ENCODE results near the gene SLC5A4. TPM values are rescaled to one million over a fixed set of nuclear protein-coding genes. Genes with fewer than 3 reads are reported as not detected.

Gene SLC5A4
- total and polyA plus RNA-seq, 10 of the 15 experiments (the other 5 are each of a cell fraction or from before 2014, with no cell fraction given) = not detected

- CTCF ChIA-PET = interaction anchor here (0.8 to 1.3 kb wide), 2 partner anchors 176 to 225 kb away, joined by 4 to 5 read pairs; no protein-coding TSS in a partner anchor
- POLR2A ChIA-PET = no interaction called here
- no peak overlapping the region for H3K4me3 ChIP-seq
- in situ Hi-C loops (cut with MboI) = no loop called here
- TF ChIP-seq NBN (IDR thresholded peaks at IDR 0.05) (no peak), STAT1 (conservative IDR thresholded peaks at IDR 0.05) (no peak), HCFC1 (IDR thresholded peaks at IDR 0.05; ENCODE audit: low read length) (no peak), CHD2 (IDR thresholded peaks at IDR 0.05; ENCODE audit: borderline replicate concordance, low read depth, low read length) (no peak), MEF2A (IDR thresholded peaks at IDR 0.05; ENCODE audit: insufficient read depth, low read depth, low read length) (no peak), PRDM15 (CRISPR knock-in tag; IDR thresholded peaks at IDR 0.05) (no peak), WRNIP1 (IDR thresholded peaks at IDR 0.05; ENCODE audit: borderline replicate concordance, low read depth, low read length) (no peak), ZBED1 (IDR thresholded peaks at IDR 0.05; ENCODE audit: borderline replicate concordance) (no peak), ZNF622 (IDR thresholded peaks at IDR 0.05) (no peak), ZBTB4 (CRISPR knock-in tag; IDR thresholded peaks at IDR 0.05) (no peak), MTA3 (IDR thresholded peaks at IDR 0.05; ENCODE audit: borderline replicate concordance, low read length) (no peak), KDM1A (IDR thresholded peaks at IDR 0.05; ENCODE audit: borderline replicate concordance) (no peak), RAD51 (IDR thresholded peaks at IDR 0.05) (no peak), SP1 (IDR thresholded peaks at IDR 0.05; ENCODE audit: low read depth, low read length) (no peak), ATF3 (IDR thresholded peaks at IDR 0.05; ENCODE audit: borderline replicate concordance, extremely low read depth, low read depth, low read length) (no peak), LARP7 (IDR thresholded peaks at IDR 0.05) (no peak), NFIC (IDR thresholded peaks at IDR 0.05; ENCODE audit: low read depth, low read length) (no peak)
- DNase-seq (ENCODE audit: low read depth, low spot score) (no peak), FAIRE-seq (no peak), ATAC-seq (no peak)
- H3K27me3 ChIP-seq (replicated peaks in 1 of 2; ENCODE audit: control insufficient read depth in 2 of 2, insufficient read depth in 2 of 2, low read length in 1 of 2) = peaks cover 0 to 4% of the 10 kb centered on the region in 2 experiments; a peak in 2 of 4 replicates
- H3K4me2 ChIP-seq (ENCODE audit: control insufficient read depth, insufficient read depth) = no peak overlapping the region
- H3K27ac ChIP-seq (ENCODE audit: control insufficient read depth, insufficient read depth) = no peak overlapping the region
- 13% methylated on average over 4 of the region's 4 CpGs for WGBS (ENCODE audit: insufficient coverage, insufficient replicate concordance, low lambda C conversion rate, missing lambda C conversion rate)
- intact Hi-C loops (cut with micrococcal nuclease; ENCODE audit: unreplicated experiment) = loop anchor here (5.0 to 10.0 kb wide), 2 partner anchors 97 to 270 kb away; partner anchors contain the start of gene FBXO7
- SMC1A ChIA-PET (ENCODE audit: uncharacterized antibody, unreplicated experiment) = interaction anchor here (1.5 kb wide), 1 partner anchor 13 kb away, joined by 3 read pairs; no protein-coding TSS in a partner anchor
- no peak overlapping the region for H3K9ac ChIP-seq (ENCODE audit: control insufficient read depth, insufficient read depth, low read length)
- H2AFZ ChIP-seq (ENCODE audit: control insufficient read depth, low read depth, low read length) = no peak overlapping the region
- H3K36me3 ChIP-seq (ENCODE audit: control insufficient read depth in 2 of 2, insufficient read depth in 2 of 2, low read length in 1 of 2) = no peaks in the 10 kb centered on the region
- H3K79me2 ChIP-seq (ENCODE audit: control insufficient read depth, insufficient read depth, low read length) = no peaks in the 10 kb centered on the region
- no peaks in the 10 kb centered on the region for H4K20me1 ChIP-seq (ENCODE audit: control insufficient read depth, insufficient read depth)
- no peaks in the 10 kb centered on the region for H3K4me1 ChIP-seq (ENCODE audit: control insufficient read depth, insufficient read depth, low read length)
- no peaks in the 10 kb centered on the region for H3K9me3 ChIP-seq (replicated peaks; ENCODE audit: control insufficient read depth, insufficient read depth, low read length)
- no TSS peak for BruUV-seq (replicated peaks)
- RAD21 ChIA-PET (ENCODE audit: unreplicated experiment) = interaction anchor here (0.6 to 1.2 kb wide), 2 partner anchors 166 to 240 kb away, joined by 3 read pairs; no protein-coding TSS in a partner anchor
Measured at GRCh38 chr22:32202161-32202538, 53.0 kb downstream of the SLC5A4 start.
